ACC112 (cell line): ENCODE data around the gene ADAMTS3.

Experiments used
- H2AFZ ChIP-seq: fragments of 200-600 bp; sonication (generic); one replicate; pipeline ENCODE4 v1.6.0; 2017; ENCODE audit warnings: antibody characterized with exemption, low read length; ENCODE audit not compliant: unreplicated experiment
- H3K27ac ChIP-seq: fragments of 200-600 bp; sonication (generic); 2 replicates; pipeline ENCODE4 v1.5.1; 2014; ENCODE audit warnings: low read depth, mild to moderate bottlenecking, antibody characterized with exemption, low read length, moderate library complexity
- H3K27me3 ChIP-seq: fragments of 200-600 bp; sonication (generic); 2 replicates; pipeline ENCODE4 v1.6.1; 2014; ENCODE audit warnings: mild to moderate bottlenecking, antibody characterized with exemption, low read length, moderate library complexity, mixed read lengths; ENCODE audit not compliant: insufficient read depth
- H3K36me3 ChIP-seq: fragments of 200-600 bp; sonication (generic); 2 replicates; pipeline ENCODE4 v1.6.1; 2016; ENCODE audit warnings: mild to moderate bottlenecking, antibody characterized with exemption, low read length, moderate library complexity, mixed read lengths; ENCODE audit not compliant: insufficient read depth
- H3K4me1 ChIP-seq: fragments of 200-600 bp; sonication (generic); one replicate; pipeline ENCODE4 v1.6.1; 2016; ENCODE audit warnings: low read length, mixed read lengths; ENCODE audit not compliant: insufficient read depth, unreplicated experiment, control insufficient read depth
- H3K4me3 ChIP-seq: fragments of 200-600 bp; sonication (generic); 2 replicates; pipeline ENCODE4 v1.5.1; 2014; ENCODE audit warnings: mild to moderate bottlenecking, low read depth, low read length
- H3K79me2 ChIP-seq: fragments of 200-600 bp; sonication (generic); one replicate; pipeline ENCODE4 v1.6.0; 2016; ENCODE audit warnings: low read length; ENCODE audit not compliant: control insufficient read depth, unreplicated experiment, insufficient read depth

ADAMTS3 gene

GRCh38 chr4:72320223-72320948, 248.6 kb downstream of the ADAMTS3 start:
- Histone ChIP-seq H3K36me3 (no peaks in the 10 kb centered on the region), H3K4me3 (peak overlapping the region; percentile 50; the same call in 1 of the 2 replicates), H3K27me3 (no peaks in the 10 kb centered on the region), H2AFZ (peak overlapping the region; percentile 84), H3K27ac (peak overlapping the region; percentile 62), H3K79me2 (no peaks in the 10 kb centered on the region), H3K4me1 (peaks cover 17% of the 10 kb centered on the region)

- H3K4me1 ChIP-seq, result peaks cover 21% of the 10 kb centered on the region
- no peaks in the 10 kb centered on the region for H3K27me3 ChIP-seq
- H3K79me2 ChIP-seq, result no peaks in the 10 kb centered on the region
- H2AFZ ChIP-seq, result peak overlapping the region; percentile 84
- peak overlapping the region; percentile 50 for H3K4me3 ChIP-seq
- peak overlapping the region; percentile 62 for H3K27ac ChIP-seq
- H3K36me3 ChIP-seq, result no peaks in the 10 kb centered on the region
These were observed 249.4 kb downstream of the ADAMTS3 start for GRCh38 chr4:72319601-72320021.

- Histone ChIP-seq H3K4me3 (no peak overlapping the region), H3K27me3 (no peaks in the 10 kb centered on the region), H3K27ac (no peak overlapping the region), H3K36me3 (no peaks in the 10 kb centered on the region), H3K4me1 (peaks cover 21% of the 10 kb centered on the region), H3K79me2 (no peaks in the 10 kb centered on the region), H2AFZ (no peak overlapping the region)
These were observed 250.4 kb downstream of the ADAMTS3 start for GRCh38 chr4:72318421-72319170.

GRCh38 chr4:72314869-72315268, 254.2 kb downstream of the ADAMTS3 start:
- no peaks in the 10 kb centered on the region for H3K79me2 ChIP-seq
- no peaks in the 10 kb centered on the region for H3K27me3 ChIP-seq
- H3K27ac ChIP-seq, result no peak overlapping the region
- H3K36me3 ChIP-seq, result no peaks in the 10 kb centered on the region
- no peak overlapping the region for H3K4me3 ChIP-seq
- H3K4me1 ChIP-seq, result peaks cover 34% of the 10 kb centered on the region
- H2AFZ ChIP-seq, result no peak overlapping the region

GRCh38 chr4:72313121-72313520, 255.9 kb downstream of the ADAMTS3 start:
- H3K4me1 ChIP-seq, result peaks cover 21% of the 10 kb centered on the region
- H3K4me3 ChIP-seq, result no peak overlapping the region
- H2AFZ ChIP-seq, result peak overlapping the region; percentile 17
- peak overlapping the region; percentile 85; the same call in 1 of the 2 replicates for H3K27ac ChIP-seq
- no peaks in the 10 kb centered on the region for H3K79me2 ChIP-seq
- no peaks in the 10 kb centered on the region for H3K36me3 ChIP-seq
- no peaks in the 10 kb centered on the region for H3K27me3 ChIP-seq

- Histone ChIP-seq H3K4me3 (peak overlapping the region; percentile 33), H3K27me3 (no peaks in the 10 kb centered on the region), H3K79me2 (no peaks in the 10 kb centered on the region), H3K4me1 (peaks cover 21% of the 10 kb centered on the region), H3K27ac (peak overlapping the region; percentile 85), H3K36me3 (no peaks in the 10 kb centered on the region), H2AFZ (peak overlapping the region; percentile 33)
These were observed 256.9 kb downstream of the ADAMTS3 start for GRCh38 chr4:72312032-72312650.

- no peaks in the 10 kb centered on the region for H3K79me2 ChIP-seq
- H3K27me3 ChIP-seq, result no peaks in the 10 kb centered on the region
- H3K36me3 ChIP-seq, result no peaks in the 10 kb centered on the region
- H2AFZ ChIP-seq, result no peak overlapping the region
- peak overlapping the region; percentile 85 for H3K27ac ChIP-seq
- H3K4me1 ChIP-seq, result peaks cover 21% of the 10 kb centered on the region
- no peak overlapping the region for H3K4me3 ChIP-seq
These were observed 257.7 kb downstream of the ADAMTS3 start for GRCh38 chr4:72311291-72311690.

- Histone ChIP-seq H3K4me3 (no peak overlapping the region), H3K4me1 (no peaks in the 10 kb centered on the region), H2AFZ (no peak overlapping the region), H3K27me3 (no peaks in the 10 kb centered on the region), H3K36me3 (no peaks in the 10 kb centered on the region), H3K27ac (no peak overlapping the region), H3K79me2 (no peaks in the 10 kb centered on the region)
These were observed 263.4 kb downstream of the ADAMTS3 start for GRCh38 chr4:72305620-72306019.

GRCh38 chr4:72305080-72305479, 263.9 kb downstream of the ADAMTS3 start:
- Histone ChIP-seq H3K4me1 (no peaks in the 10 kb centered on the region), H3K79me2 (no peaks in the 10 kb centered on the region), H3K27ac (no peak overlapping the region), H3K4me3 (no peak overlapping the region), H3K36me3 (no peaks in the 10 kb centered on the region), H3K27me3 (no peaks in the 10 kb centered on the region), H2AFZ (no peak overlapping the region)

GRCh38 chr4:72302981-72303704, 265.9 kb downstream of the ADAMTS3 start:
- no peak overlapping the region for H3K27ac ChIP-seq
- H3K4me1 ChIP-seq, result no peaks in the 10 kb centered on the region
- H3K36me3 ChIP-seq, result no peaks in the 10 kb centered on the region
- H3K4me3 ChIP-seq, result no peak overlapping the region
- H3K79me2 ChIP-seq, result no peaks in the 10 kb centered on the region
- H2AFZ ChIP-seq, result no peak overlapping the region
- H3K27me3 ChIP-seq, result no peaks in the 10 kb centered on the region
